Anterior cingulate cortex (tissue), 58 donors: ENCODE results near the gene PRR15L.

Experiments
- DNase-seq, 58 donors: peaks; one replicate each; lab custom pipeline; 2025; lab: John Stamatoyannopoulos, UW

PRR15L gene

GRCh38 chr17:47966079-47966519 is 8.4 kb upstream of the PRR15L start:
- DNase-seq = no peak

- DNase-seq = no peak
Observed at GRCh38 chr17:47964856-47965255, 7.2 kb upstream of the PRR15L start.

GRCh38 chr17:47962901-47963300 is 5.2 kb upstream of the PRR15L start:
- DNase-seq = no peak

- no peak for DNase-seq
Observed at GRCh38 chr17:47961406-47961805, 3.7 kb upstream of the PRR15L start.

GRCh38 chr17:47959825-47960655 is 2.4 kb upstream of the PRR15L start:
- DNase-seq = no peak

GRCh38 chr17:47956791-47957590 is 692 bp downstream of the PRR15L start:
- DNase-seq = no peak

GRCh38 chr17:47955497-47956461 is 1.9 kb downstream of the PRR15L start:
- DNase-seq = no peak

GRCh38 chr17:47953909-47954308 is 3.8 kb downstream of the PRR15L start:
- DNase-seq = no peak

- DNase-seq = no peak
Observed at GRCh38 chr17:47952171-47953021, 5.3 kb downstream of the PRR15L start.

- no peak for DNase-seq
Observed at GRCh38 chr17:47950448-47950847, 7.2 kb downstream of the PRR15L start.

GRCh38 chr17:47949946-47950345 is 7.7 kb downstream of the PRR15L start:
- peak in 1 of 58 donors; percentile 17 for DNase-seq

- DNase-seq = peak in 56 of 58 donors; percentile 4 to 87 (median 68)
Observed at GRCh38 chr17:47949197-47949759, 8.4 kb downstream of the PRR15L start.

- DNase-seq = peak in 1 of 58 donors; percentile 7
Observed at GRCh38 chr17:47948706-47949196, 8.9 kb downstream of the PRR15L start.

GRCh38 chr17:47946929-47947397 is 10.7 kb downstream of the PRR15L start:
- peak in 38 of 58 donors; percentile 3 to 64 (median 22) for DNase-seq

- DNase-seq = no peak
Observed at GRCh38 chr17:47946516-47946915, 11.2 kb downstream of the PRR15L start.

- peak in 25 of 58 donors; percentile 2 to 48 (median 26) for DNase-seq
Observed at GRCh38 chr17:47945529-47946508, 11.9 kb downstream of the PRR15L start.

GRCh38 chr17:47945080-47945479 is 12.6 kb downstream of the PRR15L start:
- peak in 37 of 58 donors; percentile 5 to 72 (median 31) for DNase-seq
